Neutrophil (primary cell): ENCODE results near the gene SPIN2A.
"Not testable (repeated sequence)": the region's sequence is repeated elsewhere in the genome, so short reads cannot be mapped to it uniquely, and the experiment has no call there.

Experiments used
- H3K27ac ChIP-seq: fragments of 200-600 bp; sonication (generic); 2 replicates; pipeline ENCODE4 v1.5.1; 2016; ENCODE audit warnings: mild to moderate bottlenecking, moderate library complexity
- H3K27me3 ChIP-seq: fragments of 200-600 bp; sonication (generic); 2 replicates; pipeline ENCODE4 v1.6.0; 2016; ENCODE audit warnings: mild to moderate bottlenecking
- H3K36me3 ChIP-seq: fragments of 200-600 bp; sonication (generic); 2 replicates; pipeline ENCODE4 v1.5.1; 2017
- H3K4me1 ChIP-seq, 2 experiments: fragments of 200-600 bp in 1 of 2; sonication (generic) in 1 of 2; 1 replicate in 1 of 2; 2 replicates in 1 of 2; pipeline versions ENCODE4 v1.5.1 to v1.6.1; 2013 to 2016; ENCODE audit warnings: low read depth in 1 of 2, low read length in 1 of 2, mild to moderate bottlenecking in 1 of 2, moderate library complexity in 1 of 2; ENCODE audit not compliant: control insufficient read depth in 1 of 2, insufficient read depth in 1 of 2
- H3K4me3 ChIP-seq, 2 experiments: fragments of 200-600 bp in 1 of 2; sonication (generic) in 1 of 2; 1 replicate in 1 of 2; 2 replicates in 1 of 2; pipeline ENCODE4 v1.5.1; 2013 to 2016; ENCODE audit warnings: low read depth in 1 of 2, low read length in 1 of 2, mild to moderate bottlenecking in 1 of 2, moderate library complexity in 1 of 2
- H3K9me3 ChIP-seq: fragments of 200-600 bp; sonication (generic); 2 replicates; pipeline ENCODE4 v1.5.1; 2016
- CTCF ChIP-seq: fragments of 200-600 bp; sonication (generic); IDR thresholded peaks from 2 replicates; pipeline ENCODE4 v1.5.1; 2016; ENCODE audit warnings: antibody characterized with exemption

SPIN2A gene

GRCh38 chrX:57138674-57139073 lies 1.5 kb upstream of the SPIN2A start:
- no peaks in the 10 kb centered on the region for H3K36me3 ChIP-seq
- no peak for TF ChIP-seq CTCF
- H3K4me1 ChIP-seq, result no peaks in the 10 kb centered on the region
- H3K9me3 ChIP-seq, result no peaks in the 10 kb centered on the region
- no peak overlapping the region for H3K4me3 ChIP-seq
- H3K27ac ChIP-seq, result no peak overlapping the region
- no peaks in the 10 kb centered on the region for H3K27me3 ChIP-seq

- no peak overlapping the region for H3K27ac ChIP-seq
- no peak for TF ChIP-seq CTCF
- no peaks in the 10 kb centered on the region for H3K36me3 ChIP-seq
- H3K27me3 ChIP-seq, result no peaks in the 10 kb centered on the region
- H3K4me1 ChIP-seq, result no peaks in the 10 kb centered on the region
- H3K4me3 ChIP-seq, result no peak overlapping the region
- H3K9me3 ChIP-seq, result no peaks in the 10 kb centered on the region
Observed at GRCh38 chrX:57137501-57137900, 304 bp upstream of the SPIN2A start.

GRCh38 chrX:57136589-57136988 lies 608 bp downstream of the SPIN2A start:
- H3K27me3 ChIP-seq, H3K9me3 ChIP-seq, H3K27ac ChIP-seq, H3K4me3 ChIP-seq, H3K4me1 ChIP-seq, H3K36me3 ChIP-seq: not testable (repeated sequence)

GRCh38 chrX:57135287-57135686 lies 1.9 kb downstream of the SPIN2A start:
- Histone ChIP-seq H3K36me3 (no peaks in the 10 kb centered on the region), H3K4me1 (no peaks in the 10 kb centered on the region), H3K27ac (no peak overlapping the region), H3K9me3 (no peaks in the 10 kb centered on the region), H3K4me3 (no peak overlapping the region), H3K27me3 (no peaks in the 10 kb centered on the region)
- no peak for TF ChIP-seq CTCF

GRCh38 chrX:57134702-57135101 lies 2.5 kb downstream of the SPIN2A start:
- TF ChIP-seq CTCF, result no peak
- H3K27ac ChIP-seq, result no peak overlapping the region
- no peaks in the 10 kb centered on the region for H3K36me3 ChIP-seq
- H3K27me3 ChIP-seq, result no peaks in the 10 kb centered on the region
- H3K4me3 ChIP-seq, result no peak overlapping the region
- H3K9me3 ChIP-seq, result no peaks in the 10 kb centered on the region
- no peaks in the 10 kb centered on the region for H3K4me1 ChIP-seq

- no peaks in the 10 kb centered on the region for H3K9me3 ChIP-seq
- H3K27ac ChIP-seq, result no peak overlapping the region
- no peak for TF ChIP-seq CTCF
- H3K4me1 ChIP-seq, result no peaks in the 10 kb centered on the region
- H3K4me3 ChIP-seq, result no peak overlapping the region
- no peaks in the 10 kb centered on the region for H3K27me3 ChIP-seq
- no peaks in the 10 kb centered on the region for H3K36me3 ChIP-seq
Observed at GRCh38 chrX:57133706-57134105, 3.5 kb downstream of the SPIN2A start.

- H3K36me3 ChIP-seq, H3K27me3 ChIP-seq, H3K27ac ChIP-seq, H3K4me1 ChIP-seq, H3K4me3 ChIP-seq, H3K9me3 ChIP-seq: not testable (repeated sequence)
Observed at GRCh38 chrX:57133284-57133683, 3.9 kb downstream of the SPIN2A start.
